Sigmoid colon (tissue), 7 donors: ENCODE results near the gene RFC1. TPM values are rescaled to one million over a fixed set of nuclear protein-coding genes. Genes with fewer than 3 reads are reported as not detected.
"Not testable (repeated sequence)": the region's sequence is repeated elsewhere in the genome, so short reads cannot be mapped to it uniquely, and the experiment has no call there.

Experiments used
- DNase-seq: peaks from one replicate; pipeline ENCODE4 v3.0.0-alpha.2; 2019
- H3K27ac ChIP-seq, 4 donors: fragments of 200-600 bp; sonication (generic); one replicate each; pipeline ENCODE4 v1.5.1; 2016 to 2019; ENCODE audit warnings: mild to moderate bottlenecking in 1 of 4
- H3K27me3 ChIP-seq, 3 donors: fragments of 200-600 bp; sonication (generic); one replicate each; pipeline ENCODE4 v1.5.1; 2019; ENCODE audit warnings: mild to moderate bottlenecking in 1 of 3
- H3K36me3 ChIP-seq, 4 donors: fragments of 200-600 bp; sonication (generic); one replicate each; pipeline ENCODE4 v1.5.1; 2016 to 2019
- H3K4me1 ChIP-seq, 4 donors: fragments of 200-600 bp; sonication (generic); one replicate each; pipeline ENCODE4 v1.5.1; 2017 to 2019
- H3K4me3 ChIP-seq, 4 donors: fragments of 200-600 bp; sonication (generic); one replicate each; pipeline ENCODE4 v1.5.1; 2017 to 2019; ENCODE audit warnings: mild to moderate bottlenecking in 2 of 4, moderate library complexity in 1 of 4
- H3K9me3 ChIP-seq, 4 donors: fragments of 200-600 bp in 3 of 4; sonication (generic) in 3 of 4; one replicate each; pipeline versions ENCODE4 v1.5.1 to v1.6.1; 2013 to 2019
- EP300 ChIP-seq, 4 donors: sonication (generic); formaldehyde crosslinking; IDR thresholded peaks; one replicate each; pipeline ENCODE4 v1.6.1; 2017; ENCODE audit warnings: antibody characterized with exemption in 4 of 4
- POLR2A ChIP-seq, 2 donors: fragments of 450-650 bp; IDR thresholded peaks; one replicate each; pipeline ENCODE4 v1.6.1; 2016; ENCODE audit warnings: antibody characterized with exemption in 2 of 2, mild to moderate bottlenecking in 2 of 2, moderate library complexity in 2 of 2
- POLR2AphosphoS5 ChIP-seq, 4 donors: sonication (generic); formaldehyde crosslinking; IDR thresholded peaks; one replicate each; pipeline ENCODE4 v1.6.1; 2017; ENCODE audit warnings: antibody characterized with exemption in 4 of 4
- WGBS, 2 donors: extraction: QIAGEN DNeasy Blood & Tissue Kit; methylation state at CpG; one replicate each; pipeline ENCODE4 v1.1.7; 2013; 5-methylcytosine and 5-hydroxymethylcytosine counted together
- intact Hi-C: fragments of 100-400 bp; cut with DNase I; formaldehyde crosslinking; loops from one replicate; pipeline ENCODE4 v1.15.1; 2023
- polyA plus RNA-seq, 3 donors: library from polyadenylated mRNA; stranded (reverse); fragments of 200-250 nt; gene quantifications; one replicate each; pipeline ENCODE4 v1.2.3, GENCODE V29; 2013
- total RNA-seq, 4 donors: library from RNA; depleted of rRNA; stranded (reverse); fragments of >200 nt; gene quantifications; one replicate each; pipeline ENCODE4 v1.1.0, GENCODE V29; 2016
- TF ChIP-seq, protein P1 (sequence below), 4 experiments: fragments of 450-650 bp in 3 of 4; fragments of 200-600 bp in 1 of 4; IDR thresholded peaks; one replicate each; pipeline ENCODE4 v1.5.1; 2016 to 2019; ENCODE audit warnings: antibody characterized with exemption in 4 of 4, mild to moderate bottlenecking in 3 of 4, moderate library complexity in 2 of 4
- donor health status: healthy with polysubstance abuse.
- donor health status: Bipolar disorder and iron deficiency.
- donor health status: healthy.

Gene RFC1
- total and polyA plus RNA-seq, 7 donors = 10.2 to 46.6 (median 30.2) TPM

DNA sequence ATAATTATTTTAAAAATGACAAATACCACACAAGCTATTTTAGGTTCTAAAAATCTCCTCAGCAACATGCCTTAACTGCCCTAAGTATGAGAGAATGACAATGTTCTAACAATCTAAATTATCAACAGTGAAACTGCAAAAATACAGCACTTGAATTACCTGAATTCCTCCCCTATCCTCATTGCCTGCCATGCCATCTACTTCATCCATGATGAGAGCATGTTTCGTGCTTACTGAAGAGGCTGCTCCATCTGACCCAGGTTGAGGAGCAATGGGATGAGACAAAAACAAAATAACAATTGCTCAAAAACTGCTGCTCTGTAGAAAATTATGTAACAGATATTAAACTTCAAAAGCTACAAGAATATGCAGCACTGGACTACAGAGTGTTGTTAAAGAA, 63.3 kb downstream of the RFC1 start:
- intact Hi-C loops = no loop called here
- no peak for DNase-seq
- Histone ChIP-seq H3K4me1 (no peaks in the 10 kb centered on the region), H3K36me3 (peaks cover 6 to 96% (median 37%) of the 10 kb centered on the region in 4 donors), H3K9me3 (no peaks in the 10 kb centered on the region), H3K27ac (no peak overlapping the region), H3K27me3 (no peaks in the 10 kb centered on the region), H3K4me3 (no peak overlapping the region)
- TF ChIP-seq POLR2AphosphoS5 (IDR thresholded peaks at IDR 0.05) (no peak), EP300 (IDR thresholded peaks at IDR 0.05) (no peak), POLR2A (IDR thresholded peaks at IDR 0.05) (no peak)
- TF ChIP-seq, protein P1, sequence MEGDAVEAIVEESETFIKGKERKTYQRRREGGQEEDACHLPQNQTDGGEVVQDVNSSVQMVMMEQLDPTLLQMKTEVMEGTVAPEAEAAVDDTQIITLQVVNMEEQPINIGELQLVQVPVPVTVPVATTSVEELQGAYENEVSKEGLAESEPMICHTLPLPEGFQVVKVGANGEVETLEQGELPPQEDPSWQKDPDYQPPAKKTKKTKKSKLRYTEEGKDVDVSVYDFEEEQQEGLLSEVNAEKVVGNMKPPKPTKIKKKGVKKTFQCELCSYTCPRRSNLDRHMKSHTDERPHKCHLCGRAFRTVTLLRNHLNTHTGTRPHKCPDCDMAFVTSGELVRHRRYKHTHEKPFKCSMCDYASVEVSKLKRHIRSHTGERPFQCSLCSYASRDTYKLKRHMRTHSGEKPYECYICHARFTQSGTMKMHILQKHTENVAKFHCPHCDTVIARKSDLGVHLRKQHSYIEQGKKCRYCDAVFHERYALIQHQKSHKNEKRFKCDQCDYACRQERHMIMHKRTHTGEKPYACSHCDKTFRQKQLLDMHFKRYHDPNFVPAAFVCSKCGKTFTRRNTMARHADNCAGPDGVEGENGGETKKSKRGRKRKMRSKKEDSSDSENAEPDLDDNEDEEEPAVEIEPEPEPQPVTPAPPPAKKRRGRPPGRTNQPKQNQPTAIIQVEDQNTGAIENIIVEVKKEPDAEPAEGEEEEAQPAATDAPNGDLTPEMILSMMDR (IDR thresholded peaks at IDR 0.05) = no peak
- 98 to 100% methylated on average over 1 of the region's 1 CpG for WGBS, 2 donors

GRCh38 chr4:39295784-39296183, 70.4 kb downstream of the RFC1 start:
- H3K27me3 ChIP-seq = no peaks in the 10 kb centered on the region
- no peaks in the 10 kb centered on the region for H3K4me1 ChIP-seq
- no peak for TF ChIP-seq POLR2A (IDR thresholded peaks at IDR 0.05)
- TF ChIP-seq EP300 (IDR thresholded peaks at IDR 0.05) = no peak
- no peak for TF ChIP-seq POLR2AphosphoS5 (IDR thresholded peaks at IDR 0.05)
- TF ChIP-seq, protein P1 (IDR thresholded peaks at IDR 0.05) = no peak
- no peak overlapping the region for H3K4me3 ChIP-seq
- DNase-seq = no peak
- 96% methylated on average over 8 of the region's 8 CpGs for WGBS, 2 donors
- peaks cover 0 to 85% (median 35%) of the 10 kb centered on the region in 4 donors for H3K36me3 ChIP-seq
- no peaks in the 10 kb centered on the region for H3K9me3 ChIP-seq
- no peak overlapping the region for H3K27ac ChIP-seq
- intact Hi-C loops = no loop called here

GRCh38 chr4:39292433-39292832, 73.7 kb downstream of the RFC1 start:
- 97% methylated on average over 5 of the region's 5 CpGs for WGBS, 2 donors
- H3K9me3 ChIP-seq, H3K4me3 ChIP-seq, H3K4me1 ChIP-seq, H3K27me3 ChIP-seq, H3K27ac ChIP-seq, intact Hi-C loops, DNase-seq: not testable (repeated sequence)
- H3K36me3 ChIP-seq = peaks cover 7 to 86% (median 36%) of the 10 kb centered on the region in 4 donors

DNA sequence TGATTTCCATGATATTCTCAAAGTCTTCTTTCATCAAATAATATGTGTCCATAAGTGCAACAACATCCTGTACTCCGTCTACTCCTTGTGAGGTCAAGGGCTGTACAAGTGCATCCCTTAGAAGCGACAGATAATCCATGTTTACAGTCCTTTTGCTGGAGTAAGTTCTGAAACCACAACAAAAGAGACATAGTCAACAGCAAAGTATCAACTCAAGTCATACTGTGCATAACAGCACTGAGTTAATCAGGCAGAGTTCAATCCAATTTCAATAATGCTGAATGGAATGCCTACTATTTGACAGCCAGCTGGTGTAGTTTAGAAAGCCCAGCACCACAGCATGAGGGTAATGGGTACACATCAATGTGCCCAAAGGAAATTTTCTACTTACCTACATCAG, 74.5 kb downstream of the RFC1 start:
- intact Hi-C loops = no loop called here
- no peaks in the 10 kb centered on the region for H3K9me3 ChIP-seq
- no peak overlapping the region for H3K27ac ChIP-seq
- 91 to 92% methylated on average over 2 of the region's 2 CpGs for WGBS, 2 donors
- H3K4me1 ChIP-seq = no peaks in the 10 kb centered on the region
- H3K27me3 ChIP-seq = no peaks in the 10 kb centered on the region
- no peak for DNase-seq
- peaks cover 7 to 93% (median 38%) of the 10 kb centered on the region in 4 donors for H3K36me3 ChIP-seq
- TF ChIP-seq, protein P1 (IDR thresholded peaks at IDR 0.05) = no peak
- TF ChIP-seq POLR2A (IDR thresholded peaks at IDR 0.05) (no peak), EP300 (IDR thresholded peaks at IDR 0.05) (no peak), POLR2AphosphoS5 (IDR thresholded peaks at IDR 0.05) (no peak)
- H3K4me3 ChIP-seq = no peak overlapping the region

- no peak for DNase-seq
- peaks cover 7 to 90% (median 34%) of the 10 kb centered on the region in 4 donors for H3K36me3 ChIP-seq
These were observed 78.9 kb downstream of the RFC1 start for GRCh38 chr4:39287223-39287622.

More at GRCh38 chr4:39287223-39287622, 78.9 kb downstream of the RFC1 start:
- intact Hi-C loops = no loop called here
- H3K4me1 ChIP-seq = no peaks in the 10 kb centered on the region
- WGBS, 2 donors = 94 to 96% methylated on average over 4 of the region's 4 CpGs
- H3K27me3 ChIP-seq = no peaks in the 10 kb centered on the region
- no peak overlapping the region for H3K4me3 ChIP-seq
- TF ChIP-seq, protein P1 (IDR thresholded peaks at IDR 0.05) = no peak
- H3K27ac ChIP-seq = no peak overlapping the region
- H3K9me3 ChIP-seq = no peaks in the 10 kb centered on the region
